Lung (tissue), 12 donors: ENCODE measurements around the gene B4GALT5. TPM values are rescaled to one million over a fixed set of nuclear protein-coding genes. Genes with fewer than 3 reads are reported as not detected.

ENCODE experiments used
- ATAC-seq: fragments of 200-7000 bp; cut with Tn5 transposase; one replicate; pipeline ENCODE4 v1.9.1; 2020; ENCODE audit warnings: moderate number of reproducible peaks; ENCODE audit not compliant: insufficient read depth, low FRiP score
- DNase-seq, 3 donors: peaks; one replicate each; pipeline ENCODE4 v3.0.0-alpha.2; 2013 to 2017
- H3K27ac ChIP-seq, 2 donors: one replicate each; pipeline ENCODE4 v1.5.1; 2013; ENCODE audit warnings: mild to moderate bottlenecking in 2 of 2, moderate library complexity in 2 of 2, control low read depth in 1 of 2, inconsistent platforms in 1 of 2, low read depth in 1 of 2, low read length in 1 of 2
- H3K27me3 ChIP-seq, 3 donors: one replicate each; pipeline ENCODE4 v1.5.1; 2013; ENCODE audit warnings: low read length in 2 of 3; ENCODE audit not compliant: control insufficient read depth in 3 of 3, insufficient read depth in 3 of 3
- H3K36me3 ChIP-seq, 4 donors: one replicate each; pipeline ENCODE4 v1.5.1; 2013; ENCODE audit warnings: low read length in 4 of 4, mild to moderate bottlenecking in 1 of 4, moderate library complexity in 1 of 4; ENCODE audit not compliant: control insufficient read depth in 4 of 4, insufficient read depth in 4 of 4
- H3K4me1 ChIP-seq, 5 donors: one replicate each; pipeline ENCODE4 v1.5.1; 2013; ENCODE audit warnings: low read length in 5 of 5, mild to moderate bottlenecking in 2 of 5, moderate library complexity in 1 of 5; ENCODE audit not compliant: control insufficient read depth in 5 of 5, insufficient read depth in 5 of 5
- H3K4me3 ChIP-seq: one replicate; pipeline ENCODE4 v1.5.1; 2013; ENCODE audit warnings: mild to moderate bottlenecking, control low read depth, moderate library complexity
- H3K9ac ChIP-seq, 2 donors: one replicate each; pipeline ENCODE4 v1.5.1; 2013; ENCODE audit warnings: low read length in 2 of 2, control low read depth in 1 of 2; ENCODE audit not compliant: insufficient read depth in 1 of 2
- H3K9me3 ChIP-seq, 4 donors: one replicate each; pipeline ENCODE4 v1.5.1; 2013; ENCODE audit warnings: low read length in 3 of 4, mild to moderate bottlenecking in 1 of 4, moderate library complexity in 1 of 4; ENCODE audit not compliant: control insufficient read depth in 4 of 4, insufficient read depth in 3 of 4
- CTCF ChIP-seq: IDR thresholded peaks from 2 replicates; pipeline ENCODE4 v1.5.1; 2012; ENCODE audit warnings: mild to moderate bottlenecking; ENCODE audit errors: control extremely low read depth, extremely low read depth
- whole genome bisulfite sequencing, 2 donors: extraction: QIAGEN DNeasy Blood & Tissue Kit; methylation state at CpG; one replicate each; pipeline ENCODE4 v1.1.7; 2013; 5-methylcytosine and 5-hydroxymethylcytosine counted together
- polyA plus RNA-seq, 2 donors: library from polyadenylated mRNA; stranded (reverse); fragments of 200-250 nt; gene quantifications; one replicate each; pipeline ENCODE4 v1.2.1, GENCODE V29; 2013
- total RNA-seq, 2 donors: library from RNA; depleted of rRNA in 1 of 2; stranded (reverse); fragments of >200 nt in 1 of 2; gene quantifications; one replicate each; pipeline ENCODE4 v1.2.1, GENCODE V29; 2014 to 2021
- donor health status: control.
- donor health status: control.
- donor health status: Bipolar disorder and iron deficiency.
- donor health status: healthy.
- donor health status: DM: yes; HTN: yes; CAD: no.

The B4GALT5 gene
- total and polyA plus RNA-seq, 4 donors: 13.9 to 56.7 (median 41.9) TPM

- 96 to 98% methylated on average over 5 of the region's 5 CpGs for WGBS, 2 donors
- Histone ChIP-seq H3K36me3 (no peaks in the 10 kb centered on the region), H3K27me3 (no peaks in the 10 kb centered on the region), H3K9me3 (no peaks in the 10 kb centered on the region), H3K4me1 (peaks cover 0 to 10% (median 0%) of the 10 kb centered on the region in 5 donors), H3K9ac (no peak overlapping the region), H3K4me3 (no peak overlapping the region), H3K27ac (no peak overlapping the region)
- DNase-seq (no peak), ATAC-seq (no peak)
- TF ChIP-seq CTCF: no peak
These were observed 40.9 kb upstream of the B4GALT5 start for GRCh38 chr20:49754596-49754995.

- no peaks in the 10 kb centered on the region for H3K36me3 ChIP-seq
- no peak for DNase-seq
- no peak overlapping the region for H3K9ac ChIP-seq
- H3K27me3 ChIP-seq: no peaks in the 10 kb centered on the region
- H3K27ac ChIP-seq: no peak overlapping the region
- H3K4me3 ChIP-seq: no peak overlapping the region
- no peaks in the 10 kb centered on the region for H3K9me3 ChIP-seq
- no peak for TF ChIP-seq CTCF
- 76 to 92% methylated on average over 2 of the region's 2 CpGs for WGBS, 2 donors
- ATAC-seq: no peak
- peaks cover 0 to 8% (median 2%) of the 10 kb centered on the region in 5 donors for H3K4me1 ChIP-seq
These were observed 39.5 kb upstream of the B4GALT5 start for GRCh38 chr20:49753133-49753532.

GRCh38 chr20:49752201-49752903 lies 38.7 kb upstream of the B4GALT5 start:
- H3K36me3 ChIP-seq: no peaks in the 10 kb centered on the region
- DNase-seq: no peak
- 74 to 82% methylated on average over 5 of the region's 5 CpGs for WGBS, 2 donors
- H3K9ac ChIP-seq: no peak overlapping the region
- H3K27ac ChIP-seq: no peak overlapping the region
- no peaks in the 10 kb centered on the region for H3K27me3 ChIP-seq
- TF ChIP-seq CTCF: no peak
- no peaks in the 10 kb centered on the region for H3K9me3 ChIP-seq
- ATAC-seq: no peak
- no peak overlapping the region for H3K4me3 ChIP-seq
- peaks cover 0 to 15% (median 8%) of the 10 kb centered on the region in 5 donors for H3K4me1 ChIP-seq

- TF ChIP-seq CTCF: no peak
- 81 to 84% methylated on average over 3 of the region's 3 CpGs for WGBS, 2 donors
- no peak overlapping the region for H3K27ac ChIP-seq
- no peak overlapping the region for H3K4me3 ChIP-seq
- no peak for DNase-seq
- H3K9ac ChIP-seq: no peak overlapping the region
- H3K4me1 ChIP-seq: peaks cover 0 to 15% (median 8%) of the 10 kb centered on the region in 5 donors
- ATAC-seq: no peak
- no peaks in the 10 kb centered on the region for H3K9me3 ChIP-seq
- no peaks in the 10 kb centered on the region for H3K27me3 ChIP-seq
- no peaks in the 10 kb centered on the region for H3K36me3 ChIP-seq
These were observed 37.7 kb upstream of the B4GALT5 start for GRCh38 chr20:49751397-49751736.
